Endodermal cell (in vitro differentiated cells): Measurements from ENCODE around the gene TMPRSS13. TPM values are rescaled to one million over a fixed set of nuclear protein-coding genes. Genes with fewer than 3 reads are reported as not detected.

Experiments used
- DNase-seq: peaks from one replicate; pipeline ENCODE4 v3.0.0-alpha.2; 2017
- H3K27ac ChIP-seq: 2 replicates; pipeline ENCODE4 v1.5.1; 2013; ENCODE audit warnings: mild to moderate bottlenecking, low read depth, low read length, moderate library complexity
- H3K27me3 ChIP-seq: 2 replicates; pipeline ENCODE4 v1.6.1; 2013; ENCODE audit warnings: mild to moderate bottlenecking, low read length, moderate library complexity; ENCODE audit not compliant: insufficient read depth, control insufficient read depth, poor library complexity, severe bottlenecking
- H3K36me3 ChIP-seq: 2 replicates; pipeline ENCODE4 v1.7.0; 2013; ENCODE audit warnings: mild to moderate bottlenecking, low read length, moderate library complexity; ENCODE audit not compliant: control insufficient read depth, insufficient read depth
- H3K4me1 ChIP-seq: one replicate; pipeline ENCODE4 v1.7.0; 2013; ENCODE audit warnings: low read length; ENCODE audit not compliant: control insufficient read depth, insufficient read depth
- H3K4me3 ChIP-seq: 2 replicates; pipeline ENCODE4 v1.5.1; 2013; ENCODE audit warnings: mild to moderate bottlenecking, low read length, moderate library complexity
- H3K9ac ChIP-seq: 2 replicates; pipeline ENCODE4 v1.6.1; 2013; ENCODE audit warnings: mild to moderate bottlenecking, low read length, moderate library complexity; ENCODE audit not compliant: poor library complexity, severe bottlenecking; ENCODE audit errors: extremely low read depth
- H3K9me3 ChIP-seq: 2 replicates; pipeline ENCODE4 v1.6.1; 2013; ENCODE audit warnings: mild to moderate bottlenecking, low read length, moderate library complexity; ENCODE audit not compliant: control insufficient read depth
- H3K27ac Mint-ChIP-seq: 2 replicates; pipeline ENCODE4 v1.8.0; 2020; ENCODE audit warnings: mixed read lengths
- H3K27me3 Mint-ChIP-seq: 2 replicates; pipeline ENCODE4 v1.8.0; 2021; ENCODE audit warnings: mild to moderate bottlenecking, mixed read lengths; ENCODE audit not compliant: insufficient read depth
- H3K36me3 Mint-ChIP-seq: 2 replicates; pipeline ENCODE4 v1.8.0; 2020; ENCODE audit warnings: low read depth, mixed read lengths
- H3K4me1 Mint-ChIP-seq: 2 replicates; pipeline ENCODE4 v1.8.0; 2020; ENCODE audit warnings: mixed read lengths
- H3K4me3 Mint-ChIP-seq: 2 replicates; pipeline ENCODE4 v1.8.0; 2020; ENCODE audit warnings: mild to moderate bottlenecking, moderate library complexity, mixed read lengths
- H3K9me3 Mint-ChIP-seq: 2 replicates; pipeline ENCODE4 v1.8.0; 2020; ENCODE audit warnings: mild to moderate bottlenecking, mixed read lengths
- WGBS, 2 experiments: methylation state at CpG; one replicate each; pipeline versions ENCODE4 v1.1.5 to v1.1.7; 2013; ENCODE audit warnings: missing lambda C conversion rate in 2 of 2, mixed read lengths in 1 of 2; ENCODE audit not compliant: insufficient coverage in 1 of 2, insufficient read length in 1 of 2; 5-methylcytosine and 5-hydroxymethylcytosine counted together
- total RNA-seq, 2 donors: library from RNA; stranded (reverse); fragmentation: NEBNext Ultra II Directional in 1 of 2; extraction: Animal tissue kit (Norgen Biotek cat#: 25700) in 1 of 2; gene quantifications; 2 replicates in 1 of 2; 3 replicates in 1 of 2; pipeline ENCODE4 v1.2.1, GENCODE V29; 2021
- TF ChIP-seq, protein P1 (sequence below): fragments of 200-600 bp; sonication (generic); conservative IDR thresholded peaks from 2 replicates; pipeline ENCODE4 v1.5.0; 2021; ENCODE audit warnings: antibody characterized with exemption, mild to moderate bottlenecking

Gene TMPRSS13
- total RNA-seq, 2 donors from 2014 or later, result 2.5 to 6.4 TPM

DNA sequence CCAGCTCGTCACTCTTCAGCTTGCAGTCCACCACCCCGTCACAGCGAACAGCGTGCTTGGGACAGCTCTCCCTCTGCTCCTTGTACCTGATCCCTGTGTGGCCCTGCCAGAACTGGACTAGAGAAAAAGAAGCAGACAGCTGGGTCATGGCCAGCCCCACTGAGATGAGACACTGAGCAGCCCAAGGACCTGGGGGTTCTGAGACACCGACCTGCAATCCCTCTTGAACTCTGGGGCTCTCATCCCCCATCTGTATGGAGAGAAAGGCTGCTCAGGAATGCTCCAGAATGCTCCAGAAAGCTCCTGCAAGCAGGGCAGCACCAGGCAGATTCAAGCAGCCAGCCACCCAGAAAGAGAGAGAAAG is 14.8 kb downstream of the TMPRSS13 start:
- Histone ChIP-seq H3K4me1 (no peaks in the 10 kb centered on the region), H3K4me3 (no peak overlapping the region), H3K27me3 (peaks cover 4% of the 10 kb centered on the region), H3K9ac (no peak overlapping the region), H3K9me3 (no peaks in the 10 kb centered on the region), H3K27ac (no peak overlapping the region), H3K36me3 (no peaks in the 10 kb centered on the region)
- peak; percentile 41 for DNase-seq
- WGBS, 2 experiments, result 93 to 97% methylated on average over 5 of the region's 5 CpGs
- H3K27me3 Mint-ChIP-seq, result peaks cover 2% of the 10 kb centered on the region
- peaks cover 11% of the 10 kb centered on the region for H3K4me1 Mint-ChIP-seq
- no peaks in the 10 kb centered on the region for H3K9me3 Mint-ChIP-seq
- no peaks in the 10 kb centered on the region for H3K36me3 Mint-ChIP-seq
- H3K27ac Mint-ChIP-seq, result peak overlapping the region; percentile 24
- TF ChIP-seq, protein P1, sequence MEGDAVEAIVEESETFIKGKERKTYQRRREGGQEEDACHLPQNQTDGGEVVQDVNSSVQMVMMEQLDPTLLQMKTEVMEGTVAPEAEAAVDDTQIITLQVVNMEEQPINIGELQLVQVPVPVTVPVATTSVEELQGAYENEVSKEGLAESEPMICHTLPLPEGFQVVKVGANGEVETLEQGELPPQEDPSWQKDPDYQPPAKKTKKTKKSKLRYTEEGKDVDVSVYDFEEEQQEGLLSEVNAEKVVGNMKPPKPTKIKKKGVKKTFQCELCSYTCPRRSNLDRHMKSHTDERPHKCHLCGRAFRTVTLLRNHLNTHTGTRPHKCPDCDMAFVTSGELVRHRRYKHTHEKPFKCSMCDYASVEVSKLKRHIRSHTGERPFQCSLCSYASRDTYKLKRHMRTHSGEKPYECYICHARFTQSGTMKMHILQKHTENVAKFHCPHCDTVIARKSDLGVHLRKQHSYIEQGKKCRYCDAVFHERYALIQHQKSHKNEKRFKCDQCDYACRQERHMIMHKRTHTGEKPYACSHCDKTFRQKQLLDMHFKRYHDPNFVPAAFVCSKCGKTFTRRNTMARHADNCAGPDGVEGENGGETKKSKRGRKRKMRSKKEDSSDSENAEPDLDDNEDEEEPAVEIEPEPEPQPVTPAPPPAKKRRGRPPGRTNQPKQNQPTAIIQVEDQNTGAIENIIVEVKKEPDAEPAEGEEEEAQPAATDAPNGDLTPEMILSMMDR, result no peak
- no peak overlapping the region for H3K4me3 Mint-ChIP-seq

DNA sequence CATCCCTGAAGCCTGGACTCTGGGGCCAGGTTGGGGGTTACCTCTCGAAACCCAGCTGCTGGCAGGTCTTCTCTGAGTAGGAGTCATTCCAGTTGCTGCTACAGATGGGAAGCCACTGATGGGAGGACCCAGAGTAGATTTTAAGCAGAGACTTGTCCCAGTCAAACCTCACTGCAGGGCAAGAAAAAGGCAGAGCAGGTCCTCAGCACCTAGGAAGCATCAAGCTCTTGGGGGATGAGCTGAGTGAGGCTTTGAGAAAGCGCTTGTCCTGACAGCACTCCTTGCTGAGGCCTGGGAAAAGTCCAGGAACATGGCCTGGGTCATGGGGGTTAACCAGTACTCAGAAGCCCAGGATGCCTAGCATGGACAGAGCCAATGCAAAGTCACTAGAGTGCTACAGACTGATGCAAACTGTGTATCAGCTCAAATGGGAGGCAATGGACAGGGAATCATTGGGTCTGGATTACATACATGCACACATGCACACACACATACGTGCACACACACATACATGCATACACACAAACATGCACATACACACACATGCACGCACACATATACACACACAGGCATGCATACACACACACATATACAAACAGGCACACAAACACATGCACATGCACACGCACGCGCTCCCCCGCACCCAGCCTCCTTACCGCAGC is 15.3 kb downstream of the TMPRSS13 start:
- Histone ChIP-seq H3K9ac (no peak overlapping the region), H3K36me3 (no peaks in the 10 kb centered on the region), H3K27ac (no peak overlapping the region), H3K27me3 (peaks cover 4% of the 10 kb centered on the region), H3K4me3 (no peak overlapping the region), H3K9me3 (no peaks in the 10 kb centered on the region), H3K4me1 (no peaks in the 10 kb centered on the region)
- Mint-ChIP-seq H3K9me3 (no peaks in the 10 kb centered on the region), H3K27me3 (peaks cover 2% of the 10 kb centered on the region), H3K4me1 (peaks cover 11% of the 10 kb centered on the region), H3K36me3 (no peaks in the 10 kb centered on the region), H3K27ac (peak overlapping the region; percentile 24), H3K4me3 (no peak overlapping the region)
- peak; percentile 25 for DNase-seq
- TF ChIP-seq, protein P1, result no peak
- whole genome bisulfite sequencing, 2 experiments, result 93 to 95% methylated on average over 4 to 9 of the region's 9 CpGs

DNA sequence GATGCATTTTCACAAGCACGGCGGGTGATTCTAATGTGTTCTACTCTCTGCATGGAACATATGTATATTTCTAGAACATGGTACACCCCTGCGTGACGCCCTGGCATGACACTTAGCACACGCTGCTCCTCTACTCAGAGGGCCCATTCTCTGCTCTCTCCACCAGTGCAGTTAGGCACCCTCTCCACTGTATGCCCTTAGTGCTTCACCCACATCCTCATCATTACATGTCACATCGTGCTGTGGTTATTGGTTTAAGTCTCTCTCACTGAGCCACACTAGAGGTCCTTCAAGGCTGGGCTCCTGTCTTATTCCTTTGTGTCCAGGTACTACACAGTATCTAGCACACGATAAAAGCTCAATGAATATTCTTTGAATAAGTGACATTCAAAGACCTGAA is 16.7 kb downstream of the TMPRSS13 start:
- no peak overlapping the region for H3K27ac ChIP-seq
- H3K36me3 ChIP-seq, result no peaks in the 10 kb centered on the region
- Mint-ChIP-seq H3K4me3 (no peak overlapping the region), H3K36me3 (no peaks in the 10 kb centered on the region), H3K27me3 (peaks cover 2% of the 10 kb centered on the region), H3K4me1 (peaks cover 18% of the 10 kb centered on the region), H3K27ac (no peak overlapping the region), H3K9me3 (no peaks in the 10 kb centered on the region)
- H3K9ac ChIP-seq, result no peak overlapping the region
- no peak overlapping the region for H3K4me3 ChIP-seq
- TF ChIP-seq, protein P1, result no peak
- no peaks in the 10 kb centered on the region for H3K9me3 ChIP-seq
- DNase-seq, result no peak
- WGBS, 2 experiments, result 92 to 100% methylated on average over 6 to 7 of the region's 7 CpGs
- H3K4me1 ChIP-seq, result no peaks in the 10 kb centered on the region
- H3K27me3 ChIP-seq, result peaks cover 3% of the 10 kb centered on the region
